Motor neuron (in vitro differentiated cells): Measurements from ENCODE around the gene GPR156. TPM values are rescaled to one million over a fixed set of nuclear protein-coding genes. Genes with fewer than 3 reads are reported as not detected.

Experiments
- ATAC-seq, 8 experiments: fragments of 200-7000 bp; cut with Tn5 transposase; replicated peaks in 6 of 8; 2 replicates each; pipeline ENCODE4 v1.8.0; 2021; ENCODE audit warnings: mild to moderate bottlenecking in 8 of 8, moderate library complexity in 8 of 8
- H3K27ac ChIP-seq, 2 donors: fragments of 250-450 bp; sonication (Bioruptor Pico); 2 replicates each; pipeline ENCODE4 v1.9.0; 2021; ENCODE audit warnings: antibody characterized with exemption in 2 of 2, mild to moderate bottlenecking in 2 of 2, moderate library complexity in 1 of 2
- H3K4me1 ChIP-seq, 2 donors: fragments of 250-450 bp; sonication (Bioruptor Pico); replicated peaks in 1 of 2; 2 replicates each; pipeline ENCODE4 v1.6.1; 2021; ENCODE audit warnings: antibody characterized with exemption in 2 of 2, mild to moderate bottlenecking in 2 of 2, moderate library complexity in 1 of 2
- H3K4me3 ChIP-seq, 5 donors: fragments of 250-450 bp; sonication (Bioruptor Pico); 2 replicates each; pipeline ENCODE4 v1.9.0; 2021; ENCODE audit warnings: antibody characterized with exemption in 5 of 5, mild to moderate bottlenecking in 5 of 5, moderate library complexity in 4 of 5
- WGBS, 10 experiments: fragments of 450-650 bp; shearing (Covaris generic); methylation state at CpG; one replicate each; pipeline ENCODE4 v1.0.0; 2022; 5-methylcytosine and 5-hydroxymethylcytosine counted together
- in situ Hi-C, 9 experiments: fragments of 400-800 bp; cut with MboI; loops; one replicate each; pipeline ENCODE4 v1.15.0; 2021; ENCODE audit warnings: low sequenced_read_pairs in 9 of 9, low pct_unique_long_range_greater_than_20kb in 2 of 9; ENCODE audit not compliant: unreplicated experiment in 9 of 9
- total RNA-seq, 8 experiments: library from RNA; unstranded; fragments of 300-600 nt; gene quantifications; 2 replicates each; pipeline versions ENCODE4 v1.2.3 to v1.2.4, GENCODE V29; 2022

Gene GPR156
- total RNA-seq, 8 experiments from 2014 or later, result 0.33 to 2.3 (median 1.2) TPM

- Histone ChIP-seq H3K4me1 (no peaks in the 10 kb centered on the region), H3K4me3 (no peak overlapping the region), H3K27ac (no peak overlapping the region)
- no peak for ATAC-seq
- WGBS, 10 experiments, result 38 to 100% (median 89%) methylated on average over 1 to 6 of the region's 7 CpGs
- in situ Hi-C loops, result no loop called here
These were observed 165.0 kb downstream of the GPR156 start for GRCh38 chr3:120119846-120120510.

Other genes starting within 250 kb of the GPR156 start
- 10 to 100 TPM; 25.5 to 72.2 (median 55.4) TPM for gene GSK3B, start 190.8 kb downstream of the GPR156 start, total RNA-seq
- gene LRRC58, start 64.1 kb upstream of the GPR156 start, total RNA-seq, result 10 to 100 TPM in 6 of 8 experiments, 1 to 10 TPM in 2; 7.0 to 50.1 (median 20.1) TPM
- gene FSTL1, start 165.8 kb upstream of the GPR156 start, total RNA-seq, result 100 to 1,000 TPM in 4 of 8 experiments, 10 to 100 TPM in 3, 1 to 10 TPM in 1; 9.1 to 601 (median 110) TPM